ENCODE data around the gene TAS2R60. TPM values are rescaled to one million over a fixed set of nuclear protein-coding genes. Genes with fewer than 3 reads are reported as not detected.
A peak's percentile ranks its signal among the peaks of the same experiment; 100 is the strongest.

The TAS2R60 gene
- total RNA-seq, 1 donor, result not detected

DNA sequence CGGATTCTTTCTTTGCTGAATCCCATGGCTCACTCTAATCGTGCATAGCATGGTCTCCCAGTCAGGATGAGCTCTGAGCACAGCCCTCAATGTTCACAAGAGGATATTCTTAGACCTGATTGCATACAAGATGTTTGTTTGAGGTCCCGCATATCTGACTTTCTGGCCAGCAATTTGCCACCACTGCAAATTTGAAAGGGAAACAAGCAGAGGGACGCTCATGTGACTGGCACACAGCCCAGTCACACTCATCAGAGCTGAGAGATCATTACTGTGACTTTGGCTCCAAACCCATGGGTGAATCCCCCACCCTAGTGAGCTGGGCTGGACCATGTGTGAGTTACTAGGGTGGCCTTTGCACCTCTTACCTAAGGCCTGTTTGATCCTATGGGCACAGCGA lies 44.3 kb downstream of the TAS2R60 start:
- H3K4me3 ChIP-seq (ENCODE audit: low read depth, low read length), result no peak overlapping the region
- no peak for TF ChIP-seq CTCF (IDR thresholded peaks at IDR 0.05; ENCODE audit: insufficient read depth, low read depth, low read length)
- DNase-seq (ENCODE audit: low read depth), result peak; percentile 82

DNA sequence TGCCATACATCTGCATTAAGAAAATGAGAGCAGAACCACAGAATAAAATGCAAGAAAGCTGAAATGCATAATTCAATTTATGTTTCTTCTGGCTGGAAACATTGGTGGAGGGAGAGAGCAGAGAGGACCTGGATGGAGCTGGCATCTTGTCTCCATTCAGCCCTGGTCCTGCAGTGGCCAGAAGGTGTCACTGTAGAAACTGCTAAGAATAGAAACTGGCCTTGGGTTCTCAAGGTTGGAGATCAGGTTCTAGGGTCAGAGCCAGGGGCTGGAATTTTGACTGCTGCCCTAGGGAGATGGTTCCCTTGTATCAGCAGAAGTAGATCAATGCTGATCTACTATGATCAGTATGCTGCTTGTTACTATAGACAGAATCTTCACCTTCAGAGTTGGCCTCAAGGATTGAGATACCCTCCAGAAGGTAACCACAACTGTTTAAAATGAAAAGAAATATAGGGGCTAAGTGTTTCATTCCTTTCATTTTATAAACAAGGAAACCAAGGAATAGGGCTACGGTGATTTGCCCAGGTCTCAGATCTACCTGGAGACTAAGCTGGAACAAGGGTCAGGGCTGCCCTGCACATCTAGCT lies 47.6 kb downstream of the TAS2R60 start:
- peak; percentile 63 for TF ChIP-seq CTCF (IDR thresholded peaks at IDR 0.05; ENCODE audit: insufficient read depth, low read depth, low read length)
- no peak overlapping the region for H3K4me3 ChIP-seq (ENCODE audit: low read depth, low read length)
- DNase-seq (ENCODE audit: low read depth), result peak; percentile 25

- H3K4me3 ChIP-seq (ENCODE audit: low read depth, low read length), result no peak overlapping the region
- DNase-seq (ENCODE audit: low read depth), result peak; percentile 90
- no peak for TF ChIP-seq CTCF (IDR thresholded peaks at IDR 0.05; ENCODE audit: insufficient read depth, low read depth, low read length)
These were observed 48.8 kb downstream of the TAS2R60 start for GRCh38 chr7:143492043-143492471.

- peak; percentile 49 for DNase-seq (ENCODE audit: low read depth)
- H3K4me3 ChIP-seq (ENCODE audit: low read depth, low read length), result no peak overlapping the region
- no peak for TF ChIP-seq CTCF (IDR thresholded peaks at IDR 0.05; ENCODE audit: insufficient read depth, low read depth, low read length)
These were observed 49.8 kb downstream of the TAS2R60 start for GRCh38 chr7:143492799-143493739.

DNA sequence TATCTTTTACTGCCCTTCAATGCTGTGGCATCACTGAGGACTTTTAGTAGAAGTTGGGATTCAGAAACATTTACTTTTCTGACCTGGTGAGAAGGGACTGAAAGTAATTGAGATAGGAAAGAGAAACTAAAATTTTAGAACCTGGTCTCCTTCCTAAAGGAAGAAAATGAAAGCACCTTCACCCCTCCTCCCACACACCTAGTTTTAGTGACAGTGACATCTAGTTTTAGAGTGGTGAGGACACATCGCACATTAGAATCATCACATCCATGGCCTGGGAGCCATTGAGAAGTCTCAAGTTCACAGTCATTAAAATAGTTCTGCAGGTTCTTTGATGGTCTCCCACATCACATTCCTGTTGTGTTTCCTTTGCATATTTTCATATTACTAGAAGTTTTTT lies 50.5 kb downstream of the TAS2R60 start:
- no peak for DNase-seq (ENCODE audit: low read depth)
- no peak overlapping the region for H3K4me3 ChIP-seq (ENCODE audit: low read depth, low read length)
- no peak for TF ChIP-seq CTCF (IDR thresholded peaks at IDR 0.05; ENCODE audit: insufficient read depth, low read depth, low read length)

Other genes starting within 250 kb of the TAS2R60 start
- gene TAS2R40, start 221.4 kb upstream of the TAS2R60 start, total RNA-seq, result not detected in 2 replicates
- 63.1 and 69.1 TPM in 2 replicates for gene GSTK1, start 180.0 kb upstream of the TAS2R60 start, total RNA-seq
- not detected in 2 replicates for gene TMEM139, start 158.5 kb upstream of the TAS2R60 start, total RNA-seq
- gene CASP2, start 155.1 kb upstream of the TAS2R60 start, total RNA-seq, result 11.9 and 16.0 TPM in 2 replicates
- under 0.01 TPM in 2 replicates for gene CLCN1, start 127.3 kb upstream of the TAS2R60 start, total RNA-seq
- 1.3 and 2.2 TPM in 2 replicates for gene FAM131B, start 80.7 kb upstream of the TAS2R60 start, total RNA-seq
- gene ZYX, start 62.1 kb upstream of the TAS2R60 start, total RNA-seq, result 71.7 and 96.3 TPM in 2 replicates
- 0.32 TPM in 1 of 2 replicates, not detected in the other for gene EPHA1, start 34.6 kb upstream of the TAS2R60 start, total RNA-seq
- gene TAS2R41, start 34.4 kb downstream of the TAS2R60 start, total RNA-seq, result not detected in 2 replicates
- gene CTAGE15, start 128.3 kb downstream of the TAS2R60 start, total RNA-seq, result under 0.01 TPM in 1 of 2 replicates, not detected in the other
- 0.64 and 1.3 TPM in 2 replicates for gene TCAF2, start 177.5 kb downstream of the TAS2R60 start, total RNA-seq